OCI-LY3 (cell line): ENCODE results near the gene BAX.

Source experiments
- CTCF ChIP-seq: fragments of 200-600, 300-600 bp; sonication (generic); IDR thresholded peaks from 2 replicates; pipeline ENCODE4 v1.5.1; 2014; ENCODE audit warnings: antibody characterized with exemption, low read length, low read depth
- EZH2phosphoT487 ChIP-seq: fragments of 200-600 bp; shearing (Covaris generic); IDR thresholded peaks from 2 replicates; pipeline ENCODE4 v1.6.1; 2018; ENCODE audit warnings: antibody characterized with exemption, mixed run types, low read depth

- TF ChIP-seq CTCF (no peak), EZH2phosphoT487 (no peak)
These were observed 22.4 kb downstream of the BAX start for GRCh38 chr19:48977061-48977460.
